ENCODE results near the gene HAP1.

The HAP1 gene

GRCh38 chr17:41772586-41773189 lies 38.2 kb upstream of the HAP1 start:
- POLR2A ChIA-PET: interaction anchor here (0.7 to 1.1 kb wide), 2 partner anchors 21 to 27 kb away, joined by 3 read pairs; no protein-coding TSS in a partner anchor

GRCh38 chr17:41772218-41772585 lies 37.8 kb upstream of the HAP1 start:
- POLR2A ChIA-PET: no interaction called here
- CTCF ChIA-PET: interaction anchor here (1.9 kb wide), 1 partner anchor 29 kb away, joined by 12 read pairs; no protein-coding TSS in a partner anchor
- DNase-seq (ENCODE audit: low read depth, low spot score): no peak
- H3K4me3 ChIP-seq (ENCODE audit: low read depth, low read length): no peak overlapping the region
- no peak for TF ChIP-seq CTCF (IDR thresholded peaks at IDR 0.05; ENCODE audit: insufficient read depth, low read length, missing control alignments)

More at GRCh38 chr17:41772586-41773189, 38.2 kb upstream of the HAP1 start:
- CTCF ChIA-PET: interaction anchor here (1.0 to 3.1 kb wide), 4 partner anchors 14 to 77 kb away, joined by 3 to 16 read pairs (median 10); partner anchors contain the start of gene JUP
- no peak overlapping the region for H3K4me3 ChIP-seq (ENCODE audit: low read depth, low read length)
- DNase-seq (ENCODE audit: low read depth, low spot score): no peak
- no peak for TF ChIP-seq CTCF (IDR thresholded peaks at IDR 0.05; ENCODE audit: insufficient read depth, low read length, missing control alignments)

- DNase-seq (ENCODE audit: low read depth, low spot score): no peak
- ChIA-PET CTCF (interaction anchor here (1.4 kb wide), 1 partner anchor 30 kb away, joined by 5 read pairs; no protein-coding TSS in a partner anchor), POLR2A (no interaction called here)
- TF ChIP-seq CTCF (IDR thresholded peaks at IDR 0.05; ENCODE audit: insufficient read depth, low read length, missing control alignments): no peak
- no peak overlapping the region for H3K4me3 ChIP-seq (ENCODE audit: low read depth, low read length)
These were observed 37.2 kb upstream of the HAP1 start for GRCh38 chr17:41771389-41772206.

- POLR2A ChIA-PET: no interaction called here
- CTCF ChIA-PET: interaction anchor here (1.0 kb wide), 1 partner anchor 74 kb away, joined by 3 read pairs; no protein-coding TSS in a partner anchor
These were observed 35.5 kb upstream of the HAP1 start for GRCh38 chr17:41769985-41770384.

GRCh38 chr17:41769346-41769862 lies 35.0 kb upstream of the HAP1 start:
- no peak overlapping the region for H3K4me3 ChIP-seq (ENCODE audit: low read depth, low read length)
- no peak for DNase-seq (ENCODE audit: low read depth, low spot score)
- CTCF ChIA-PET: interaction anchor here (0.7 to 1.2 kb wide), 3 partner anchors 12 to 74 kb away, joined by 3 read pairs; no protein-coding TSS in a partner anchor

More at GRCh38 chr17:41769985-41770384, 35.5 kb upstream of the HAP1 start:
- TF ChIP-seq CTCF (IDR thresholded peaks at IDR 0.05; ENCODE audit: insufficient read depth, low read length, missing control alignments): no peak
- DNase-seq (ENCODE audit: low read depth, low spot score): no peak
- no peak overlapping the region for H3K4me3 ChIP-seq (ENCODE audit: low read depth, low read length)

More at GRCh38 chr17:41769346-41769862, 35.0 kb upstream of the HAP1 start:
- TF ChIP-seq CTCF (IDR thresholded peaks at IDR 0.05; ENCODE audit: insufficient read depth, low read length, missing control alignments): no peak
- POLR2A ChIA-PET: no interaction called here

Data from AG04449 (cell line).